ENCODE data around the gene SMIM3.

Gene SMIM3

GRCh38 chr5:150766251-150766650 is 12.3 kb upstream of the SMIM3 start:
- no peak for TF ChIP-seq CTCF (IDR thresholded peaks at IDR 0.05; ENCODE audit: insufficient read depth, low read length, poor library complexity, severe bottlenecking)
- H3K4me3 ChIP-seq (replicated peaks; ENCODE audit: low read depth, low read length), result no peak overlapping the region
- H3K36me3 ChIP-seq (ENCODE audit: control insufficient read depth, insufficient read depth, low read length), result no peaks in the 10 kb centered on the region
- DNase-seq (ENCODE audit: extremely low read depth, insufficient read length), result no peak
- no peaks in the 10 kb centered on the region for H3K27me3 ChIP-seq (replicated peaks; ENCODE audit: control insufficient read depth, insufficient read depth, low read length)

- no peak for TF ChIP-seq CTCF (IDR thresholded peaks at IDR 0.05; ENCODE audit: insufficient read depth, low read length, poor library complexity, severe bottlenecking)
- no peak for DNase-seq (ENCODE audit: extremely low read depth, insufficient read length)
- H3K27me3 ChIP-seq (replicated peaks; ENCODE audit: control insufficient read depth, insufficient read depth, low read length), result no peaks in the 10 kb centered on the region
Measured at GRCh38 chr5:150771034-150771795, 7.3 kb upstream of the SMIM3 start.

GRCh38 chr5:150774145-150774544 is 4.4 kb upstream of the SMIM3 start:
- TF ChIP-seq CTCF (IDR thresholded peaks at IDR 0.05; ENCODE audit: insufficient read depth, low read length, poor library complexity, severe bottlenecking), result no peak
- Histone ChIP-seq H3K36me3 (ENCODE audit: control insufficient read depth, insufficient read depth, low read length) (no peaks in the 10 kb centered on the region), H3K27me3 (replicated peaks; ENCODE audit: control insufficient read depth, insufficient read depth, low read length) (no peaks in the 10 kb centered on the region), H3K4me3 (replicated peaks; ENCODE audit: low read depth, low read length) (no peak overlapping the region)
- no peak for DNase-seq (ENCODE audit: extremely low read depth, insufficient read length)

More at GRCh38 chr5:150771034-150771795, 7.3 kb upstream of the SMIM3 start:
- H3K4me3 ChIP-seq (replicated peaks; ENCODE audit: low read depth, low read length), result no peak overlapping the region
- no peaks in the 10 kb centered on the region for H3K36me3 ChIP-seq (ENCODE audit: control insufficient read depth, insufficient read depth, low read length)

- Histone ChIP-seq H3K4me3 (replicated peaks; ENCODE audit: low read depth, low read length) (peak overlapping the region; percentile 85), H3K27me3 (replicated peaks; ENCODE audit: control insufficient read depth, insufficient read depth, low read length) (no peaks in the 10 kb centered on the region), H3K36me3 (ENCODE audit: control insufficient read depth, insufficient read depth, low read length) (no peaks in the 10 kb centered on the region)
- TF ChIP-seq CTCF (IDR thresholded peaks at IDR 0.05; ENCODE audit: insufficient read depth, low read length, poor library complexity, severe bottlenecking), result no peak
- no peak for DNase-seq (ENCODE audit: extremely low read depth, insufficient read length)
Measured at GRCh38 chr5:150777685-150778084, 872 bp upstream of the SMIM3 start.

GRCh38 chr5:150778088-150778516 is 455 bp upstream of the SMIM3 start:
- no peaks in the 10 kb centered on the region for H3K27me3 ChIP-seq (replicated peaks; ENCODE audit: control insufficient read depth, insufficient read depth, low read length)
- no peak for TF ChIP-seq CTCF (IDR thresholded peaks at IDR 0.05; ENCODE audit: insufficient read depth, low read length, poor library complexity, severe bottlenecking)
- DNase-seq (ENCODE audit: extremely low read depth, insufficient read length), result no peak
- no peaks in the 10 kb centered on the region for H3K36me3 ChIP-seq (ENCODE audit: control insufficient read depth, insufficient read depth, low read length)
- peak overlapping the region; percentile 85 for H3K4me3 ChIP-seq (replicated peaks; ENCODE audit: low read depth, low read length)
